Cardiac fibroblast (primary cell): ENCODE results near the gene HOXD13.

Experiments used
- DNase-seq, 2 donors: peaks; one replicate each; pipeline versions ENCODE4 v3.0.0 to v3.0.0-alpha.2; 2010; ENCODE audit warnings: low read depth in 2 of 2
- H3K4me3 ChIP-seq, 2 donors: replicated peaks in 1 of 2; 1 replicate in 1 of 2; 2 replicates in 1 of 2; pipeline ENCODE4 v1.5.1; 2011; ENCODE audit warnings: low read depth in 2 of 2, low read length in 2 of 2, mild to moderate bottlenecking in 2 of 2, moderate library complexity in 1 of 2
- TF ChIP-seq, protein P1 (sequence below): IDR thresholded peaks from one replicate; pipeline ENCODE4 v1.5.1; 2011; ENCODE audit warnings: low read depth, mild to moderate bottlenecking, low read length, inconsistent platforms

The HOXD13 gene

DNA sequence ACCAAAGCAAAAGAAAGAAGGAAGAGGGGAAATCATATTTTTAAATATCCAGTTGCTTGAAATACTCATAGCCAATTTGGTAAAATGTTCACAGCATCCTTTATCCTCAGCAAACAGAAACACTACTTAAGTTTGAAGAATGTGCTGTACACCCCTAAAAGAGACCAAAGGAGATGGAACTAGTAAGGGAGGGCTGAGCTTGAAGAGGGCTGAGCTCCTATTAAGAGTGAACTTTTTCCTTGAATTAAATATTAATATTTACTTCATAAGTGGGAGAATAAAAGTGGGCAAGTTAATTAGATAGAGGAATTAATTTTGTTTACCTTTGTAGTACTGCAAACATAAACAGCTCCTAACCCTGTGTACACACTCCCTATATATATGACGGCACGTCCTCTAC lies 15.7 kb upstream of the HOXD13 start:
- no peak for DNase-seq
- no peak overlapping the region for H3K4me3 ChIP-seq
- TF ChIP-seq, protein P1, sequence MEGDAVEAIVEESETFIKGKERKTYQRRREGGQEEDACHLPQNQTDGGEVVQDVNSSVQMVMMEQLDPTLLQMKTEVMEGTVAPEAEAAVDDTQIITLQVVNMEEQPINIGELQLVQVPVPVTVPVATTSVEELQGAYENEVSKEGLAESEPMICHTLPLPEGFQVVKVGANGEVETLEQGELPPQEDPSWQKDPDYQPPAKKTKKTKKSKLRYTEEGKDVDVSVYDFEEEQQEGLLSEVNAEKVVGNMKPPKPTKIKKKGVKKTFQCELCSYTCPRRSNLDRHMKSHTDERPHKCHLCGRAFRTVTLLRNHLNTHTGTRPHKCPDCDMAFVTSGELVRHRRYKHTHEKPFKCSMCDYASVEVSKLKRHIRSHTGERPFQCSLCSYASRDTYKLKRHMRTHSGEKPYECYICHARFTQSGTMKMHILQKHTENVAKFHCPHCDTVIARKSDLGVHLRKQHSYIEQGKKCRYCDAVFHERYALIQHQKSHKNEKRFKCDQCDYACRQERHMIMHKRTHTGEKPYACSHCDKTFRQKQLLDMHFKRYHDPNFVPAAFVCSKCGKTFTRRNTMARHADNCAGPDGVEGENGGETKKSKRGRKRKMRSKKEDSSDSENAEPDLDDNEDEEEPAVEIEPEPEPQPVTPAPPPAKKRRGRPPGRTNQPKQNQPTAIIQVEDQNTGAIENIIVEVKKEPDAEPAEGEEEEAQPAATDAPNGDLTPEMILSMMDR: no peak

- no peak for DNase-seq
- H3K4me3 ChIP-seq: no peak overlapping the region
- TF ChIP-seq, protein P1: no peak
Measured at GRCh38 chr2:176078541-176079284, 13.8 kb upstream of the HOXD13 start.

DNA sequence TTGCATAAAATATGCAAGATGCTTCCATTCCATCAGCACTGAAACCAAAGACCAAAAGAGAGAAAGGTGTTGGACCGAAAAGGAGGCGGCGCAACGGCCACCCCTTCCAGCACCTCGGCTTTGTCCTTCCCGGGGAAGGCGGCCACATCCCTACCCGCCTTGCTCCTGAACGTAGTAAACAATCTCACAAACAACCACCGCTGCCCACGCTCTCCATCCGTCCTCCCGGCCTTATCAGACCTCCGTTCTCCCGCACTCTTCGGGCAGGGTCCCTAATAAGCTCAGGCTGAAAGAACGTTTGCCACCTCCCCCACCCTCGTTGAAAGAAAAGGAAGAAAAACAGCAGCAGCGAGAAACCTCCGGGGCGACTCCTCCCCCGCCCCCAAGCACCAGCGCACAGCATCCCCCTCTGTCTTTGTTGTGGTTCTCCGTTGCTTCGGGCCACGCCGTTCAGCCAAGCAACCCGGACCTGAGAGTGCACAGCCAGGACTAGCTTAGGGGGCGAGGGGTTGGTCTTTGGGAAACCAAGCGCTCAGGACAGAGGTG lies 13.2 kb upstream of the HOXD13 start:
- TF ChIP-seq, protein P1: no peak
- H3K4me3 ChIP-seq: no peak overlapping the region
- DNase-seq: no peak

GRCh38 chr2:176079831-176080539 lies 12.5 kb upstream of the HOXD13 start:
- peak; percentile 23 to 27 for DNase-seq
- TF ChIP-seq, protein P1: no peak
- H3K4me3 ChIP-seq: no peak overlapping the region

- DNase-seq: no peak
- TF ChIP-seq, protein P1: no peak
- no peak overlapping the region for H3K4me3 ChIP-seq
Measured at GRCh38 chr2:176080540-176081375, 11.8 kb upstream of the HOXD13 start.

DNA sequence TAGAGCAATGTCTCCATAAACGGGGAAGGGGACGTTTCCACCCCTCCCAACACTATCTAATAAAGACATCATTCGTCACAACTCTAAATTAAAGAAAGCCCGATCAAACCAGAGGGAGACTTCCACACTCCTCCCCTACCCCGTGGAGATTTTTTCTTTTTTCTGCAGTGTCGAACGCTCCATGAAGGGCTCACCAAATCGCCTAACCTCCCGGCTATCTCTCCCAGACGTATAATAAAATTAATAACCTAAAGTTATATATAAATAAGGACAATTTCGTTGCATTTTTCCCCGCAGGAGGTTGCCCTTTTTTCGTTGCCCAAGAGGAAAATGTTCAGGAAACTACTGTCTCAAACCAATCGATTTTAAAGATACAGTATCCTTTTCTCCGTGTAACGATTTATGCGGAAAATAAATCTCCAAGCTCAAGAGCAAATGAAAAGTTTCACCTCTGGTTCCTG lies 11.1 kb upstream of the HOXD13 start:
- TF ChIP-seq, protein P1: no peak
- DNase-seq: no peak
- no peak overlapping the region for H3K4me3 ChIP-seq
